RWPE1 (cell line): ENCODE measurements around the gene SFXN3.
A peak's percentile ranks its signal among the peaks of the same experiment; 100 is the strongest.

Source experiments
- CTCF ChIA-PET: fragments of 350-600 bp; sonication (Branson Sonifier 250); formaldehyde crosslinking; extraction: SDS; loops from one replicate; lab custom pipeline; 2021; lab: Yijun Ruan, JAX
- POLR2A ChIA-PET: fragments of 400-600 bp; formaldehyde crosslinking; extraction: SDS; loops from one replicate; lab custom pipeline; 2020; ENCODE audit warnings: antibody characterized with exemption; ENCODE audit not compliant: low non-redundant PET; lab: Yijun Ruan, JAX
- DNase-seq: peaks from one replicate; pipeline ENCODE4 v3.0.0; 2012; ENCODE audit warnings: low spot score
- H3K27ac ChIP-seq: fragments of 450-650 bp; 2 replicates; pipeline ENCODE4 v1.5.1; 2017
- CTCF ChIP-seq: fragments of 450-650 bp; conservative IDR thresholded peaks from 2 replicates; pipeline ENCODE4 v1.5.1; 2017; ENCODE audit warnings: low read depth, mild to moderate bottlenecking

Gene SFXN3

GRCh38 chr10:101060951-101061623 is 30.1 kb downstream of the SFXN3 start:
- DNase-seq: peak; percentile 99
- H3K27ac ChIP-seq: peak overlapping the region; percentile 94
- CTCF ChIA-PET: interaction anchor here (0.6 to 1.4 kb wide), 15 partner anchors 8 to 1744 kb away, joined by 3 to 10 read pairs (median 4); no protein-coding TSS in a partner anchor
- POLR2A ChIA-PET: interaction anchor here (0.6 to 2.2 kb wide), 8 partner anchors 9 to 81 kb away, joined by 3 to 11 read pairs (median 4); partner anchors contain the start of genes MRPL43 and TWNK
- TF ChIP-seq CTCF: no peak

- DNase-seq: peak; percentile 61
- ChIA-PET POLR2A (interaction anchor here (0.6 to 2.2 kb wide), 6 partner anchors 10 to 474 kb away, joined by 3 to 13 read pairs (median 6); partner anchors contain the start of genes MRPL43 and TWNK), CTCF (interaction anchor here (0.6 to 1.2 kb wide), 7 partner anchors 12 to 150 kb away, joined by 3 to 6 read pairs (median 3); no protein-coding TSS in a partner anchor)
- peak within 1 kb of the TSS; percentile 94 for H3K27ac ChIP-seq
- TF ChIP-seq CTCF: no peak
Measured at GRCh38 chr10:101061624-101062231, 30.7 kb downstream of the SFXN3 start, which contains the start of gene KAZALD1. Gene KAZALD1 (plus strand): TSS chr10:101061989. CDS start chr10:101062593, 604 bp downstream.

GRCh38 chr10:101062232-101063049 is 31.4 kb downstream of the SFXN3 start:
- CTCF ChIA-PET: interaction anchor here (0.5 to 1.6 kb wide), 7 partner anchors 11 to 80 kb away, joined by 3 to 6 read pairs (median 3); no protein-coding TSS in a partner anchor
- H3K27ac ChIP-seq: peak overlapping the region; percentile 94
- TF ChIP-seq CTCF: peak; percentile 73
- DNase-seq: no peak
- POLR2A ChIA-PET: interaction anchor here (0.5 to 2.2 kb wide), 4 partner anchors 11 to 473 kb away, joined by 4 to 13 read pairs (median 8); no protein-coding TSS in a partner anchor

- DNase-seq: no peak
- ChIA-PET POLR2A (interaction anchor here (0.5 kb wide), 1 partner anchor 21 kb away, joined by 5 read pairs; no protein-coding TSS in a partner anchor), CTCF (interaction anchor here (0.8 to 1.6 kb wide), 3 partner anchors 12 to 79 kb away, joined by 3 to 6 read pairs (median 6); no protein-coding TSS in a partner anchor)
- H3K27ac ChIP-seq: peak overlapping the region; percentile 94
- TF ChIP-seq CTCF: no peak
Measured at GRCh38 chr10:101063050-101063525, 32.1 kb downstream of the SFXN3 start.

GRCh38 chr10:101063548-101064414 is 32.7 kb downstream of the SFXN3 start:
- CTCF ChIA-PET: interaction anchor here (1.6 kb wide), 1 partner anchor 78 kb away, joined by 6 read pairs; no protein-coding TSS in a partner anchor
- no peak for TF ChIP-seq CTCF
- POLR2A ChIA-PET: no interaction called here
- no peak for DNase-seq
- H3K27ac ChIP-seq: peak overlapping the region; percentile 94
